Colon (tissue), 2 donors: Measurements from ENCODE around the gene PTPN2.
"Not testable (repeated sequence)": the region's sequence is repeated elsewhere in the genome, so short reads cannot be mapped to it uniquely, and the experiment has no call there.

Experiments used
- FAIRE-seq: peaks from 2 replicates; lab custom pipeline; 2012; peaks lifted over from hg19 to GRCh38; lab: Jason Lieb, UNC
- donor health status: control.
- donor health status: control.

The PTPN2 gene

DNA sequence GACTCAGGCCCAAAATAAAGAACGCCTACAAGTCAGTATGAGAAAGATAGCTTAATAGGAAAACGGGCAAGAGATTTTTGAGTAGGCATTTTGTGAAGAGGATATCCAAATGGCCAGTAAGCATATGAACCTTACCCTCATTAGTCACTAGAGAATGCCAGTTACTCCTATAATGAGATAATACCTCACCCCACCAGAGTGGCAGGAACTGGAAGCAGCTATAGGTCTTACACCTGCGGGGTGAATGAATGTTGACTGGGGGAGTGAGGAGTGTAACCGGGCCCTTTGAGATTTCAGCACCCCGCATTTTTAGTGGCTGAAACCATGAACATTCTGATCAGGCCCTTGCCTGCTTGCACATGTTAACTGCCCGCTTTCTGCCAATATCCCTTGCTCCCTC, 7.5 kb upstream of the PTPN2 start:
- no peak for FAIRE-seq

DNA sequence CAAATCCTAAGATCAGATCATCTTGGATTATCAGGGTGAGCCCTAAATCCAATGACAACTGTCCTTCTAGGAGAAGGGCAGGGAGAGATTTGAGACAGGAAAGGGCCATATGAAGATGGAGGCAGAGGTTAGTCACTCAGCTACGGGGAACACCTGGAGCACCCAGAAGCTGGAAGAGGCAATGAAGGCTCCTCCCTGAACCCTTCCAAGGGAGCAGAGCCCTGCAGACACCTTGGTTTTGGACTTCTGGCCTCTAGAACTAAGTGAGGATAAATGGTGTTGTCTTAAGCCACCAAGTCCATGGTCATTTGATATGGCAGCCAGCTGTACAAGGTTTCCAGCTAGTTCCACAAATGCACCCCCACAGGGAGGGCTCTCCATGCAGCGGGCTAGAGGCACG, 6.9 kb upstream of the PTPN2 start:
- FAIRE-seq, result no peak

DNA sequence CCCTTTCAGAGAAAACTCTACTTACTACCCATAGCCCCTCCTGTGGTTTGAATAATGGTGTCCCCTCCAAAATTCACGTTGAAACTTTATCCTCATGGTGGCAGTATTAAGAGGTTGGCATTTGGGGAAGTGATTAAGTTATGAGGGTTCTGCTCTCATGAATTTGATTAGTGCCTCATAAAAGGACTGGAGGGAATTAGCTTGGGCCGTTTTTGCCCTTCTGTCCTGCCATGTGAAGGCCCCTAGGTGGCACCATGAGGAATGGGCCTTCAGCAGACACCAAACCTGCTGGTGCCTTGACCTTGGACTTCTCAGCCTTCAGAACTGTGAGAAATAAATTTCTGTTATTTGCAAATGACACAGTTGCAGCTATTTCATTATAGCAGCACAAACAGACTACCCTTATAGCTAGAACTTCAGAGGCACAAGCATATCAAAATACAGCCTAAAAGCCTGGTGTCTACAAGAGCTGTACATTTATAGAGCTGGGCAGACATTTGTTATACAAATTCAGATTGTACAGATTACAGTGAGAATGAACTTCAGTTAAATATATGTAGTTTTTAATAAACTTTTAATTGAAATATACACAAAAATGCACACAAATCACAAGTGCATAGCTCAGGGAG, 2.6 kb upstream of the PTPN2 start:
- FAIRE-seq, result no peak

DNA sequence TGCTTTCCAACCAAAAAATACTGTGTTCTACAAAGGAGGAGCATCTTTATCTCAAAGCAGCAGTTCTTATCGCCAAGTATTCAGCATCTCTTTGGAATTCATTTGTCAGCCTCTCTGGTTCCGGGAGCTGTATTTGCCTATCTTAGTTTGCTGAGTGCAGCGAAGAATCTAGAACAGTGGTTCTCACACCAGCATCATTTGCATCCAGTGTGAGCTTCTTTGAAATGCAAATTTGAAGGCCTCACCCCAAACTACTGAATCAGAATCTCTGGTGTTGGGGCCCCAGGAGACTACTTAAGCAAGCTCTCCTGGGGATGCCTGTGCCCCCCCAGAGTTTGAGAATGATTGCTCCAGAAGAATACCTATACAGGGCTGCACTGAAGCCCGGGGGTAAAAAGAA, 1.5 kb upstream of the PTPN2 start:
- FAIRE-seq, result no peak

DNA sequence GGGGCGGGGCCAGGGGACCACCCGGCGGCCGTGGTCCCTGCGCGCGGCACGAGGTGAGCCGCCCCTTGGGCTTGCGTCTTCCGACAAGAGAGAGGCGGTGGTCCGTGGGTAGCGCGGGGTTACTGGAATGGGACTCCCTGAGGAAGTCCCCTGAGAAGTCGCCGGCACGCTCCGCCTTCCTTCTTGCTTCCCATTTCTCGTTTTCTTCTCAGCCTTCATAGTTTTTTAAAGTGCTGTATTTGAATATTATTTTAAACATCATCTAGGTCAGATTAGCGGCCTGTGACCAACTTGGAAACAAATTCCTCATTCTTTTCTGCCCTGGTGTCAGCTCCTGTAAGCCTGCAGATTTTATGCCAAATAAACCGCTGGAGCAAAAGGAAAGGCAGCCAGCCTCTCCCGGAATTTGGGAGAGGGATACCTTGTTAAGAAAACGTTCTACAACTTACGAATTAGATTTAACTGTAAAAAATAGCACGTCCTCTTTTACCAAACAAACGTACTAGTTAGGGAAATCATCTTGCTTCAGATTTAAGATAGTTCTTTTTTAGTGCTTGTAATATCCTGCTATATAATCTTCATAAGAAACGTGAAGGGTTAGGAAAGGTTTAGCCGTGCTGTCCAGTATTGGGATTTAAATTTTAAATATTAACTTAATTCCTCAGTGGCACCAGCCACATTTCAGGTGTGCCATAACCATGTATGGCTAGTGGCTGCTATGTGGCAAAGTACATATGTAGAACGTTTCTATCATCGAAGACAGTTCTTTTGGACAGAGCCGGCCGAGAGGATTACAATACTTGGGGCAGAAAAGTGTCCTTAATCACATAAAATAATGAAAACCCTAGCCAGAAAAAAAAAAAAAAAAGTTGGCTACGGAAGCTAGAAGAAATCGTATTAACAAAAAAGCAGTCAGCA, 628 bp upstream of the PTPN2 start:
- FAIRE-seq, result no peak

DNA sequence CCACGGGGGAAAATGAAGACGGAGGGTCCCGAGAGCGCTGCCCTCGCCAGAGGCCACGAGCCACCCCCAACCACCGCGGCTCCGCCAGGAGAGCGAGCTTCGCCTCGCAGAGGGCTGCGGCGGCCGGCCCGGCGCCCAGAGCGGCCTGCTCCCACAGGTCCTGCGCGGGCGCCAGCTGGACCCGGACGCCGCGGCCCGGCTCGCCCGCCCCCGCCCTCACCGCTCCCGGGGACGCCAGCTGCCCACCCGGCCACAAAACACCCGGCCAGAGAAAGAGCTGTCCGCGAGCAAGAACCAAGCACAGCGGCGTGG, 709 bp downstream of the PTPN2 start:
- FAIRE-seq, result no peak

DNA sequence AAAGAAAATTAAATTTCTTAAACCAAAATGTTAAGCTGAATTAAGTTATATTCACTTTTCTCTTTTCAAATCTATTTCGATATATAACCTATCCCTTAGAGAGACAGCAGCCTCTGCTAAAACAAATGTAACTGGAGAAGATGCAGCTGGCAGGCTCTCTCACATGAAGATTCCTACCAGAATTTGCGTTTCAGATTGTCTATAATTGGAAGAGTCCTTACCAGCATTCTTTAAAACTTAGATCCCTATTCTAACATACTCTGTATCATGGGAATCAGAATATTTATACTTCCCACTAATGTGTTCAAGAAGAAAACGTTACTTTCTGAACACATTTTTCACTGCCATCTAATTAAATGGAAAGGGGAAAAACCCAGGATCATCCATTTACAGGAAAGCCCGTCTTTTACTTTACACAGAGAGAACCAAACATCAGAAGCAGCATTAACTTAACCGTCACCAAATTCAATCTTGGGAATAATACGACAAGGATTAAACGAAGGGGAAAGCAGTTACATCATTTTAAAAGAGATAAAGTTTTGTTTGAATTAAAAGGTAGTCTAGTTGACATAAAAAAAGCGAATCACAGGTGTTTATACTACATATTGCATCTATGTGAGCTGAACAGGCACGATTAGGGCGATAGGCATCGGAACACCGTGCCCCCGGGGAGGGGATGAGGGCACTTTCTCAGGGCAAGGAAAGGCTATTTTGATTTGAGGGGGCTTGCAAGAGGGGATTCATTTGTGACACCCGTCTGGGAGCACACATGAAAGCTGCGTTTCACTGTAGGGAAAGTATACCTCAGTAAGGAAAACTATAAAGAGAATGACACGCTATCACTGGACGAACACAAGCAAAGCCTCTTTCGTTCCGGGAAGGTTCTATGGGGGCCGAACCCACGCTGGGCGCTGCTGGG, 1.3 kb downstream of the PTPN2 start:
- FAIRE-seq, result no peak

DNA sequence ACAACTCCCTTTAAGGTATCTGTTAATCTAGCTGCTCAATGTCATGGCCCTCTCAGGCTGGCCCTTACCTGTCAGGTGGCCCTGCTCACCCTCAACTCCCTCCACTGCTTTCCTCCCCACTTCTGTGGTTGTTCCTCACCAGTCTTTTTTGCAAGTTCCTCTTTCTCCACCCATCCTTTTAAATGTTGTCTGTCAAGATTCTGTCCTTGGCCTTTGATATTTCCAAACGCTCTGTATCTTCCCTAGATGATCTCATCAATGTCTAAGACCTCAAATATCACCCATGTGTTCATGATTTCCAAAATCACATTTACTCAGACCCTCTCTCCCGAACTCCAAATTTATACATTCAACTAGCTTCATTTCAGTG, 3.5 kb downstream of the PTPN2 start:
- no peak for FAIRE-seq

DNA sequence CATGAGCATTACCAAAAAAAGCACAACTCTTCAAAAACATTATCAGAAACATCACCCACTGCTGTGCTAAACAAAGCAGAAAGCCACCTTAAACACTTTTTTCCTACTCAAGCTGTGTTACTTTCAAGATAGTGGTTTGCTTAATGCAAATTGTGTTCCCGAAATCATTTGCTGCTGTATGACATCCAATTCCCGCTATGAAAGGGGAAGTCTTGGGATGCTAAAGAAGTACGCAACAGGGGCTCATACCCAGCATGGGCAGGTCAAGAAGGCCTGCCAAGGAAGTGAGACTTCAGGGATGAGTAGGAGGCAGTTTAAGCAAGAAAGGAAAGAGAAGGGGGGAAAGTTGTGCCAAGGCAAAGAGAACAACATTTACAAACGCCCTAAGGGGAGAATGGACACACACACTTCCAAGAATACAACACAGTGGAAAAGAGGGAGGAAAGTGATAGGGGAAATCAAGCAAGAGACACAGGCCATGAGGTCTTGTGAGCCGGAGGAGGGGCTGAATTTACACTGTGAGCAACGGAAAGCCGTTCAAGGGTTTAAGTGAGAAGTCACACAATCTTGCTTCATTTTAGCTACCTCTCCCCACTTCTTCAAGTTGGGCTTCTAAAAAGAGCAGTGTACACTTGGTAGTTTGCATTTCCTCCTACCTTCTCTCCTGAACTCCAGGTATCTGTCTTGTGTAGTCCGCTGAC, 4.0 kb downstream of the PTPN2 start:
- FAIRE-seq, result no peak

DNA sequence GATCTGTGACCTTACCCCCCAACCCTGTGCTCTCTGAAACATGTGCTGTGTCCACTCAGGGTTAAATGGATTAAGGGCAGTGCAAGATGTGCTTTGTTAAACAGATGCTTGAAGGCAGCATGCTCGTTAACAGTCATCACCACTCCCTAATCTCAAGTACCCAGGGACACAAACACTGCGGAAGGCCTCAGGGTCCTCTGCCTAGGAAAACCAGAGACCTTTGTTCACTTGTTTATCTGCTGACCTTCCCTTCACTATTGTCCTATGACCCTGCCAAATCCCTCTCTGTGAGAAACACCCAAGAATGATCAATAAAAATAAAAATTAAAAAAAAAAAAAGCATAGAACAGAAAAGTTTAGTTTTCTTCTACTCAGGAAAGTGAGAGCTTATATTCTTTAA, 9.0 kb downstream of the PTPN2 start:
- FAIRE-seq, result not testable (repeated sequence)

DNA sequence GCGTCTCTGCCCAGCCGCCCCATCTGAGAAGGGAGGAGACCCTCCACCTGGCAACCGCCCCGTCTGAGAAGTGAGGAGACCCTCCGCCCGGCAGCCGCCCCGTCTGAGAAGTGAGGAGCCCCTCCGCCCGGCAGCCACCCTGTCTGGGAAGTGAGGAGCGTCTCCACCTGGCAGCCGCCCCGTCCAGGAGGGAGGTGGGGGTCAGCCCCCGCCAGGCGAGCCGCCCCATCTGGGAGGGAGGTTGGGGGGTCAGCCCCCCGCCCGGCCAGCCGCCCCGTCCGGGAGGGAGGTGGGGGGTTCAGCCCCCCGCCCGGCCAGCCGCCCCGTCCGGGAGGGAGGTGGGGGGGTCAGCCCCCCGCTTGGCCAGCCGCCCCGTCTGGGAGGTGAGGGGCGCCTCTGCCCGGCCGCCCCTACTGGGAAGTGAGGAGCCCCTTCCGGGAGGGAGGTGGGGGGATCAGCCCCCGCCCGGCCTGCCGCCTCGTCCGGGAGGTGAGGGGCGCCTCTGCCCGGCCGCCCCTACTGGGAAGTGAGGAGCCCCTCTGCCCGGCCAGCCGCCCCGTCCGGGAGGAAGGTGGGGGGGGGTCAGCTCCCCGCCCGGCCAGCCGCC, 10.0 kb downstream of the PTPN2 start:
- not testable (repeated sequence) for FAIRE-seq

DNA sequence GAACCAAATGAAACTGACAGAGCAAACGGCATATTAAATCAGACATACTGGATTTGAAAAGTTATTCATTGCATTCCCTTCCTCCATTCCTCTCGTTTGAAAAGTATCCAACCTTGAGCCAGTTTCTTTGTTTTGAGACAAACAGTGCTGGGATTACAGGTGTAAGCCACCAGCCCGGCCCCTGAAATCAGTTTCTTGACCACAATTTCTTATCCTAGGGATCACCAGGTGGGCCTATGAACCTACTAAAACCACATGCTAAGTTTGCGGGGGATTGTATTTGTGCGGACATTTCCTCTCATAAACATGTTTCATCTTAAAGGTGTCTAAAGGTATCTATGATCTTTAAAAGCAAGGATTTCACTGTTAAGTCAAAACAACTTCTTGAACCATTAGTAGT, 11.6 kb downstream of the PTPN2 start:
- FAIRE-seq, result no peak

DNA sequence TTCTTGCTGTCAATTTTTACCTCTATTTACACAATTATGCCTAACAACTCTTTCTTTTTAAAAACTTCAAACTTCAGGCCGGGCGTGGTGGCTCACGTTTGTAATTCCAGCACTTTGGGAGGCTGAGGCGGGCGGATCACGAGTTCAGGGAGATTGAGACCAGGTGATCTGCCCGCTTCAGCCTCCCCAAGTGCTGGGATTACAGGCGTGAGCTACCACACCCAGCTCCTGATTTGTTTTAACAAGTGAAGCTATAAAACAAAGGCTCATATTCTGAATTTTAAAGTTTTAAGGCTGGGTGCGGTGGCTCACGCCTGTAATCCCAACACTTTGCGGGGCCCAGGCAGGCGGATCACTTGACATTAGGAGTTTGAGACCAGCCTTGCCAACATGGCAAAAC, 15.5 kb downstream of the PTPN2 start:
- no peak for FAIRE-seq

DNA sequence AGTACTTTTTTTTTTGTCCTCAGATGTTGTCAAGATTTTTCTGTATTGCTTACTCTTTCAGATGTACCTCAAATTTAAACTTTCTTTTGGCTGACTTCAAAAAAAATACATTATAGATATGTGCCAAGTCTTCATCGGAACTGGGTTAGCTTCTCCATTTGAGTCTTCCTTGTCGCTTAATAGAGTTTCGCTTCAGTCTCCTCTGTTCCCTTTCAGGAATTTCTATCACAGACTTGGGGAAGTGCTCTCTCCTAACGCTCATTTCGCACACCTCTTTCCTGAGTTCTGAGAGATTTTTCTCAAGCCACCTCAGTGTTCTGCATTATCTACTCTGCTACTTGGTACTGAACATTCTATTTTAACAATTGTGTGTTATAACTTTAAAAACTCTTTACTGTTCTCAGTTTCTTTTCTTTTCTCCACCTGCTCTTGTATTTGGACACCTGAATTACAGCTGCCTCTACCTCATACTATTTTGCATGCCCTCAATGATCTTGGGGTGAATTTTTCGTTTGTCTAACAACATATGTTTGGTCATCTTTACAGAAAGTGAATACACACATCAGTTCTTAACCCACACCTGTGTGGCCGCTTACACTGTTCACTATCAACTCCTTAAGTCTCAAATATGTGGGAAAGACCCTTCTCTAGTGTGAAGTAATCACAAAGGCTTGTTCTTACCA, 16.5 kb downstream of the PTPN2 start:
- no peak for FAIRE-seq

DNA sequence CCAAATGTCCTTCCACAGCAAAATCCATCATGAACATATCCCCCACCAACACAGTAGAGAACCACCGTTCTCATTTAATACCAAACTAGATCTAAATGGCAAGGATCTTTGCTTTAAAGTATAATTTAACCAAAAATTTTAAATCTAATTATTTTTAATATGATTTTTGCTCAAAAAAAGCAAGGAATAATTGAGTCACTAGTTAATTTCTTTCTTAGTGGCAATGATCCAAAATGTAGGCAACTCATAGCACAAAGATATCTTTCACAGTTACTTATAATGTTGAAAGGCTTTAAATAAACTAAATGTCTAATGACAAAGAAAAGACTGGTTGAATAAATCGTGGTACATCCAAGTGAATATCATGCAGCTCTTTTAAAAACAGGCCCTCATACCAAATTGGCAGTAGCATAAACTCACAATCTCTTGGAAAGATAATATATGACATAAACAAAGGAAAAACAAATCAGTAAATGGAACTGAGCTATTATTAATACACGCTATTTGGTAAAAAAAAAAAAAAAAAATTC, 20.3 kb downstream of the PTPN2 start:
- no peak for FAIRE-seq

DNA sequence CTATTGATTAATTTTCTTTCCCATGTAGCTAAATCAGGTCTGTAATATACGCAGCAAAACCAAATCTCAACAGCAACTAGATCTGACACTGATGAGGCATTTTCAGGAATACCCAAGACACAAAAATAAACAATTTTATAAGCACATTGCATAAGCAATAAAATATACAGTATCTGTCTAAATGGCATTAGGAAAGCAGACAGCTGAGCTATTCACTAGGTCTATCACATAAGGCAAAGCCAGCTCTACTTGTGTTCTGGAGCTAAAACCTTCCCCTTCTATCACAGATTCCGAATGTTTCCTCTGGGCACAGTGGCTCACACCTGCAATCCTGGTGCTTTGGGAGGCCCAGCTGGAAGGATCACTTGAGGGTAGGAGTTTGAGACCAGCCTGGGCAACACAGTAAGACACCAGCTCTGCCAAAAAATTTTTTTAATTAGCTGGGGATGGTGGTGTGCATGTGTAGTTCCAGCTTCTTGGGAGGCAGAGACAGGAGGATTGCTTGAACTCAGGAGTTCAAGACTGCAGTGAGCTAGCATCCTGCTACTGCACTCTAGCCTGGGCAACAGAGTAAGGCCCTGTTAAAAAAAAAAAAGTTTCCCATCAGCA, 21.1 kb downstream of the PTPN2 start:
- no peak for FAIRE-seq

DNA sequence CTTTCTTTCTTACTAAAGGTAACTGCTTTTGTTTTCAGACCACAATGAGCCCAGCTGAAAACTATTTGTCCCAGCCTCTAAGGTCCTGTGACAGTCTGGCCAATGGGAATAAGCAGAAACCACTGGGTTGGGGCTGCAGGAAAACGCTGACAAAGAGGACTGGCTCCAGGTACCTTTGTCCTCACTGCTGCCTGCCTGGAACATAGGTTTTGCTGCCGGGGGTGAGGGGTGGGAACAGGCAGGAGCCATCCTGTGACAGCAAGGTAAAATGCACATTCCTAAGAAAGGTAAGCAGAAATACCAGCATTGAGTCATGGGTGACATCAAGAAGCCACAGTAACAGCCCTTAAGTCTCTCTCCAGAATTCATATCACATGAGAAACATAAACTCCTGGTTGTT, 21.6 kb downstream of the PTPN2 start:
- FAIRE-seq, result no peak

DNA sequence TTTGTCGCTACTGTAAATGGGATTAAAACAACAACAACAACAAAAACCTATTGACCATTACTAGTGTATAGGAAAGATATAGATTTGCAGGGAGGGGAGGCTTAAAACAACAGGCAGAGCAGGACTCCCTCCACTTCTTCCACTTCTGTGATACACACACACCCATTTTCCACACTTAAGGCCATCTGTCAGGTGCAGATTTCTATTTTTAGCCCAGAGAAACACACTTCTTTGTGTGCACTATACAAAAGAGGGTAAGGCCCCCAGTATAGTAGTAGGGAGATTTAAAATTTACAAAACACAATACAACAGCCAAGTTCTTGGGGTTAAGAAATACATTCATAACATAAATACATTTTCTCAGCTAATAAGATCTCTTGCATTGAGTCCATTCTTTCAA, 22.4 kb downstream of the PTPN2 start:
- no peak for FAIRE-seq

DNA sequence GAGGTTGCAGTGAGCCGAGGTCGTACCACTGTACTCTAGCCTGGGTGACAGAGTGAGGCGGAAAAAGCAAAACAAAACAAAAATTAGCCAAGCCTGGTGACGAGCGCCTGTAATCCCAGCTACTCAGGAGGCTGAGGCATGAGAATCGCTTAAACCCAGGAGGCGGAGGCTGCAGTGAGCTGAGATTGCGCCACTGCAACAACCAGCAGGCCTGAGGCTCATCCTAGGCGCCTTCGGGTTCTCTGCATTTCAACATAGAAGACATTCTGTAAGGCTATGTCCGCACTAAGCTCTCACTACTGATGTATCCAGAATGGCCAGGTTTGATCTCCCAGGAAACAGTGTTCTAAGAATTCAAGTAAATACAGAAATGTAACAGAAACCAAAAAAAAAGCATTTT, 23.5 kb downstream of the PTPN2 start:
- FAIRE-seq, result no peak

DNA sequence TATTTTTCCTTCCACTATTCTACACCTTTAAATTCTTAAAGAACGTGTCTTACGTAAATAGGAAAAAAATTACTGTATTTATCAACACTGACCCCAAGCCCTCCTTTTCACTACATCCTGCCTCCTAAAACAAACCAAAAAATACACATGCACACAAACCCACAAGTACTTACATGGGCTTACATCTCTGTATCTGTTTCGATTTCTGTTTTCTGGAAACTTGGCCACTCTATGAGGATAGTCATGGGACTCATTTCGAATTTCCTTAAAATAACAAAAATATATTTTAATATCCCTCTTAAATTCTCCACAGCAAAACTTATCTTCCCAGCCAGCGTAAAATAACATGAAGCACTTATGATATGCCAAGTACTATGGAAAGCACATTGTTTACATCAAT, 25.0 kb downstream of the PTPN2 start:
- no peak for FAIRE-seq
